OCI-LY3 (cell line): ENCODE data around the gene TNK1.

Experiments
- CTCF ChIP-seq: fragments of 200-600, 300-600 bp; sonication (generic); IDR thresholded peaks from 2 replicates; pipeline ENCODE4 v1.5.1; 2014; ENCODE audit warnings: antibody characterized with exemption, low read length, low read depth
- EZH2phosphoT487 ChIP-seq: fragments of 200-600 bp; shearing (Covaris generic); IDR thresholded peaks from 2 replicates; pipeline ENCODE4 v1.6.1; 2018; ENCODE audit warnings: antibody characterized with exemption, mixed run types, low read depth

GRCh38 chr17:7363311-7363710, 17.6 kb upstream of the TNK1 start:
- TF ChIP-seq CTCF (no peak), EZH2phosphoT487 (no peak)
